Right lung (tissue), 5 donors: ENCODE results near the gene AMIGO1. TPM values are rescaled to one million over a fixed set of nuclear protein-coding genes. Genes with fewer than 3 reads are reported as not detected.

Experiments
- DNase-seq, 2 donors: peaks; one replicate each; pipeline ENCODE4 v3.0.0-alpha.2; 2013
- polyA plus RNA-seq, 5 donors: library from polyadenylated mRNA; unstranded; fragments of 120-200 nt; gene quantifications; one replicate each; pipeline versions ENCODE4 v1.2.1 to v1.2.3, GENCODE V29; 2013; ENCODE audit warnings: inconsistent platforms in 1 of 5, low replicate concordance in 1 of 5; ENCODE audit not compliant: insufficient read length in 5 of 5, insufficient read depth in 1 of 5

AMIGO1 gene
- polyA plus RNA-seq, 5 donors: 2.6 to 5.1 (median 3.7) TPM

DNA sequence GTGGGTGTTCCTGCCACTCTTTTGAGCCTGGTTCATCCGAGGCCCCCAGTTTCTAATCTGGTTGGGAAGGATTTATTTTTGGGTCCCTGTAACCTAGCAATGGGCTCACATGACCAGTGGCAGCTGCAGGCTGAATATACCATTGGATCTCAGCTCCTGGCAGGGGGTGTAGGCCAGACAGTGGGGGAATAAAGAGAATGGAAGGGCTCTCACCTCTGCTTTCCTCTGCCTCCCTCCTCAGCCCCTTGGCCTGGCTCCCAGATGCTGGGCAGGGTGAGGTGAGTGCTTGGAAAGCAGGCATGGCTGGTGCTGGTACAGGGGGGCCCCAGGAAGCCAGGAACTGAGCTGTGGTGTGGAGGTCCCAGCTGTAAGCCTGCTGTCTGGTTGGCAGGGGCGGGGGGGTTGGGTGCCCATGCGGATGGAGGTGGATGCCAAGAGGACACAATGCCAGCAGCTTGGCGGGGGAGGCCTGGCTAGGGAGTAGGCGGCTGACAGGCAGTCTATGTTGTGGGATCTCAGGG lies 26.5 kb upstream of the AMIGO1 start:
- DNase-seq: no peak

DNA sequence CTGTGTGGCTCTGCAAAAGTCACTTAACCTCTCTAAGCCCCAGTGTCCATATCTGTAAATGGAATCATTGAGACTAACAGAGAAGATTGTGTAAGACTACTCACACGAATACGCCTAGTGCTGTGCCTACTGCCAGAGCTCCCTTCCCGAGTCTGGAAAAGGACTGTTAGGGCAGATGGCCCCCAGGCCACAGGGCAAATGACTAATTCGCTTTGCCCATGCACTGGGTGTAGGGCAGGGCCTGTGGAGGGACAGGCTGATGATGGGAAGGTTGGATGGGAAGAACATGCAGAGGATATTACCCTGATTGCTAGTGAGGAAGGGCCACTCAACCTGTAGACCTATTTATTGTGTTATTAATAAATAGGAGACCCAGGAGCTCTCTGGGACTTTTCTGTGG lies 26.0 kb upstream of the AMIGO1 start:
- DNase-seq: no peak

- DNase-seq: no peak
Measured at GRCh38 chr1:109534307-109534858, 24.9 kb upstream of the AMIGO1 start.

- peak in 1 of 2 donors; percentile 72 for DNase-seq
Measured at GRCh38 chr1:109532365-109533136, 23.0 kb upstream of the AMIGO1 start.

DNA sequence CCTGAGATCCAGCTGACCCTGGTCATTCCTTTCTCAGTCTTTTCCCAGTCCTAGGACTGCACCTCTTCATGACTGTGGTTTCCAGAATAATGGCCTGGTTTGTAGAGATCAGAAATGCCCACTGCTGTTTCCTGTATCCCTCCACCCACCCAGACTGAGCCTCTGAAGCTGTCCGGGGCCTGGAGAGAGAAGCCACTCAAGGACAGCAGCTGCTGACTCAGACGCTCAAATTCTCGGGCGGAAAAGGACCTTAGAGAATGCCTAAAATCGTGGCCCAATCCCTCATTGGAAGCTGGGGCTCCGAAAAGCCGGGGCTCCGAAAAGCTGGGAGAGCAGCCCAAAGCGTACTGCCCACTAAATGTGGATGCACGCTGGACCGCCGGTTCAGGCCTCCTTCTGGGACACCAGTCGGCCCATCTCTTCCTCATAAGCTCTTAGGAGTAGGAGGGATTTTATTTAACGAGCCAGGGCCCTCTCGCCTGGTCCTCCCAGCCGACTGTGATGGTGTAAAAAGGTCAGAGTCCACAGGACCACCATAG lies 22.4 kb upstream of the AMIGO1 start:
- no peak for DNase-seq

- no peak for DNase-seq
Measured at GRCh38 chr1:109531380-109531779, 21.9 kb upstream of the AMIGO1 start.

DNA sequence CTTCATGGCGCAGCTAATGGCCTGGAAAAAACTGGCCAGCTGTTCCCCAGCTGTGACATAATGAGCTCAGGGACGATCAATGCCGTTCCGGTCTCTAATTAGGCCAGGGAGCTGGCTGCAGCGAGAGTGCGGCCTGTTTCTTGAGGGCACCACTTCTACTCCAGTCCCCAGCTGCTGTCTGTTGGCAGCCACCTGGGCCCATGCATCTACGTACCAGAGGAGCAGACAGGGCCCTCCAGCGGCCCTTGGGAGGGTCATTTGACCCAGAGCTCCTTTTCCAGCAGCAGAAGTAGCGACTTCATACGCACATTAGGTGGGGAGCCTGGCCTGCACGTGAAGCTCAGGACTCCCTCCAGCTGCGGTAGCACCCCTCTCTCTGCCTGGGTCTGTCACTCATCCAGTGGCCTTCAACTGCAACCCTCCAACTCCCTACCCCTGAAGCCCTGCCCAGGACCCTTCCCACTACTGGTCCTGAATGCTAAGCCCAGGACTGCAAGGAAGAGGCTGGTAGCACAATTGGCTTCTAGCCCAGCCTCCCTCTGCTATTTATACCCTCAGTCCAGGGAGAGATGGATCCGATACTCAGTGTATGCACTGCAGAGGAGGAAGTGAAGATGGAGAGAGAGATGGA lies 21.0 kb upstream of the AMIGO1 start:
- DNase-seq: peak in 1 of 2 donors; percentile 73

DNA sequence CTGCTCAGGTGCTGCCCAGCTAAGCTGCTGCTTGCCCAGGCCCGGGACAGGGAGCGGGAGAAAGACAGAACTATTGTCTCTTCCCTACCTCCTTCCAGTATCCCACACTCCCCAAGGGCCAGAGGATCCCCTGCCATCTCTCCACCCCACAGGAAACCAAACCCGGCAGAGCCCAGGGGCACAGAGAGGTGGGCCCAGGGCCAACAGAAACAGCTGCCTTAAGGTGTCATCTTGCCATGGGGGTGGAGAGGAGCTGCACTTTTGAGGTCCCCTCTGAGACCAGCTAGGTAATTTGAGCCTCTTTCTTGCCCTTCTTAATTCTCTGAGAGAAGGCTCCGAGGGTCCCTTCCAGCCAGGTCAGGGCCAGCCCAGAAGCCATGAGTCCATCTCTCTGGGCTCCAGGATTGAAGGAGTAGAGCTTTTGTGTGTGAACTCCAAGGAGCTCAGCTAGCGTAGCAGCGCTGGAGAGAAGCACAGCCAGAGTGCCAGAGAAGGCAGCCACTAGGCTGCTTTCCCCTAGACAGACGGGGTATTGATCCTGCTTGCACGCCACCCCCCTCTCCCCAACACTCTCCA lies 20.4 kb upstream of the AMIGO1 start:
- no peak for DNase-seq

DNA sequence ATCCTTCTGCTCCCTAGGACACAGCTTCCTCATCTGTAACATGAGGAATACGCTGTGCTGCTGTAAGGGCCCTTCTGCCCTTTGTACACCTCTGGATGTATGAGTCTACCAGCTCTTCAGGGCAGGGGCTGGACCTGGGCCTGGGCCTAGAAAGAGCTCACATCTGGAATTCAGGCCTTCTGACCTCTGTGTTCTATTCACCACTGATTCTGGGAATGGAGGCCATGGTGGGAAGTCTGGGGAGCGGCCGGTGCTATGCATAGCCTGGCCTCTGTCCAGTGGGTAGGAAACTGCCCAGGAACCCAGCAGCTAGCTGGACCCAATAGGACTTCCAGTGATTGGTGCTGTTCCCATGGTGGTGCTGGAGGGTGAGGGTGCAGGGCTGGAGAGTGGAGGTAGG lies 19.2 kb upstream of the AMIGO1 start:
- DNase-seq: no peak

- no peak for DNase-seq
Measured at GRCh38 chr1:109527846-109528695, 18.5 kb upstream of the AMIGO1 start.

DNA sequence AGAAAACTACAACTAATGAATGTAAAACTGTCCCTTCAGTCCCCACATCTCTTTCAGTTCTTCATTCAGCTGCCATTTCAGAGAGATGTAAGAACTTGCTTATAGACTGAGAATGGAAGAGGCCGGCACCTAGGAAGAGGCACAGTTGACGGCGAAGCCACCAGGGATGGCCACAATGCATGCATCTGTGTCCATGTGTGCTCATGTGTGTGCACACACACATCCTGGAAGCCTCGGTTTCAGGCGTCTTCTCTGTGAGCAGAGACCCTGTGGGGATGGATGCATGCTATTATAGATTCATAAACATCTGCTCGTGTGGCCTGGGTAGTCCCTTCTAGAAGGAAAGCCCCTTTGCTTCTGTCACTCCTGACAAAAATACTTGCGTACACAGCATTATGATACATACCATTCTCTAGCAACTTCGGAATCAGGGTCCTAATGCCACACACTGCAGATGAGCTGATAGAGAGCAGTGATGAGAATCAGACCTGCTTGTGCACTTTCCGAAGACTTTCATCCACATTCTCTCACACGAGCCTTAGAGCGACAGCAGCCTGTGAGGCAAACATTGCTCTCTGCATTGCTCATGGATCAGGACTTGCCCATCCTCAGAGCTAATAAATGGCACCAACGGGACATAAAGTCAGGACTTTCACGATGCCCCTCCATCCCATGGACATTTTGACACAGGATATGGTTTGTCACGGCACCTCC lies 17.7 kb upstream of the AMIGO1 start:
- DNase-seq: no peak

- no peak for DNase-seq
Measured at GRCh38 chr1:109523706-109524105, 14.2 kb upstream of the AMIGO1 start.

GRCh38 chr1:109522026-109522425 lies 12.5 kb upstream of the AMIGO1 start:
- no peak for DNase-seq

GRCh38 chr1:109521002-109521951 lies 11.8 kb upstream of the AMIGO1 start:
- DNase-seq: no peak

- no peak for DNase-seq
Measured at GRCh38 chr1:109517337-109517736, 7.8 kb upstream of the AMIGO1 start.

- DNase-seq: no peak
Measured at GRCh38 chr1:109516872-109517271, 7.3 kb upstream of the AMIGO1 start.

DNA sequence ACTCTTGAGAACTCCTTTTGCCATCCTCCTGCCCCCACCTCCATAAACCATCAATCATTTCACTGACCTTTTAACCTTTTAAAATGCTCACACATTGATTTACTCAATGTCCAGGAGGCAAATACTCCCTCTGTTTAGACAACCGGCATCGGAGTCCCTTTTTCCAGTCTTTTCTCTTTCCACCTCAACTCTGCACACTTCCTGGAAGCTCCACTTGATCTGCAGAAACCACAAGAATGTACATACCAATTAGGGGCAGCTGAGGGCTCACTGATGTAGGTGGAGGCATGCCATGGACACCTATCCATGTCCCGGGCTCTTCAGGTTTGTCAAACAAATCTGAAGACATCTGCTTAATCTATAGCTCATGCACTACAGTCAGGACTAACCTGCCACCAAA lies 5.3 kb upstream of the AMIGO1 start:
- DNase-seq: no peak

DNA sequence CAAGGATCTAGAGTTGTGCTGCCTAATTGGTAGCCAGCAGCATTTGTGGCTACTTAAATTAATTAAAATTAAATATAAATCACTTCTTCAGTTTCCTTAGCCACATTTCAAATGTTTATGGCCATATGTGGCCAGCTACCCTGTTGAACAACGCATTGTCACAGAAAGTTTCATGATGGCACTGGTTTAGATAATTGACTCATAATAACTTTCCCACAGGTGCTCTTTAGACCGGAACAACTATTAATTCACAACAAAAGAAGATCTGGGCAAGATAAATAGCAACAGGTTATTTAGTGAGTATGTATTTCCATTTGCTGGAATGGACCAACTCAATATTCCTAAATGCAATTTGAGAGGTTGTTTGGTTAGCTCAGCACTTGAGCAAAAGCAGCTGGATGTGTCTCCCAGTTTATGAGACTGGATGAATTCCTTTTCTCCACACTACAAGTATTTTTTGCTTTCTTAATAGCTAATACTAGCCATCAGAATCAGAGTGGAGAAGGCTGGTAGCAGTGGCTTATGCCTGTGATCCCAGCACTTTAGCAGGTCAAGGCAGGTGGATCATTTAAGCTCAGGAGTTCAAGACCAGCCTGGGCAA lies 3.7 kb upstream of the AMIGO1 start:
- no peak for DNase-seq

DNA sequence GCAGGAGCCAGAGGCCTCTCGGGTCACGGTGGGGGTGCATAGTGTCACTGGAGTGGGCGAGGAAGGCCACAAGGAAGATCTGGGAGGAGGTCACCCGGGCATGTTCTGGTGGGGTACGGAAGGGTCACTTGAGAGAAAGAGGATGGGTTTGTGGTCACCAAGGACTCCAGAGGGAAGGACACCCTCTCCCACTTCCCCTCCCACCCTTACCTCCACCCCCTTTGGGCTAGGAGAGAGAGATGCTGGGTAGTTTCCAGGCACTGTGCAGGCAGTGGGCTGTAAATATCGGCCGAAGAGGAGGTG lies 703 bp downstream of the AMIGO1 start:
- DNase-seq: no peak
